CD4-positive, alpha-beta T cell (primary cell): Measurements from ENCODE around the gene APLP2. TPM values are rescaled to one million over a fixed set of nuclear protein-coding genes. Genes with fewer than 3 reads are reported as not detected.

Source experiments
- ATAC-seq: fragments of 200-7000 bp; cut with Tn5 transposase; one replicate; pipeline ENCODE4 v1.10.0; 2022; ENCODE audit warnings: mild to moderate bottlenecking; ENCODE audit not compliant: poor library complexity
- CTCF ChIA-PET: fragments of 350-600 bp; sonication (Branson Sonifier 250); formaldehyde crosslinking; loops from one replicate; lab custom pipeline; 2021; ENCODE audit warnings: antibody characterized with exemption, inconsistent platforms; lab: Charles Lee
- POLR2A ChIA-PET: fragments of 350-600 bp; sonication (Branson Sonifier 250); formaldehyde crosslinking; loops from one replicate; lab custom pipeline; 2021; ENCODE audit warnings: antibody characterized with exemption, inconsistent platforms; lab: Charles Lee
- DNase-seq, 14 experiments: peaks; one replicate each; pipeline ENCODE4 v3.0.0-alpha.2; 2013 to 2020; ENCODE audit warnings: mixed read lengths in 2 of 14
- H3K27ac ChIP-seq, 2 donors: one replicate each; pipeline versions ENCODE4 v1.5.1 to v1.7.0; 2013; ENCODE audit warnings: low read length in 2 of 2, low read depth in 1 of 2, mild to moderate bottlenecking in 1 of 2
- H3K27me3 ChIP-seq, 2 experiments: 1 replicate in 1 of 2; 2 replicates in 1 of 2; pipeline versions ENCODE4 v1.6.1 to v1.7.0; 2013; ENCODE audit warnings: low read length in 2 of 2, control low read depth in 1 of 2, mild to moderate bottlenecking in 1 of 2, moderate library complexity in 1 of 2; ENCODE audit not compliant: insufficient read depth in 2 of 2, control insufficient read depth in 1 of 2
- H3K36me3 ChIP-seq: one replicate; pipeline ENCODE4 v1.6.1; 2013; ENCODE audit warnings: low read length, control low read depth; ENCODE audit not compliant: insufficient read depth
- H3K4me1 ChIP-seq: one replicate; pipeline ENCODE4 v1.6.1; 2013; ENCODE audit warnings: low read length, control low read depth; ENCODE audit not compliant: insufficient read depth
- H3K4me3 ChIP-seq: one replicate; pipeline ENCODE4 v1.5.1; 2013; ENCODE audit warnings: mild to moderate bottlenecking, low read length, moderate library complexity
- H3K9me3 ChIP-seq, 2 experiments: 1 replicate in 1 of 2; 2 replicates in 1 of 2; pipeline versions ENCODE4 v1.6.1 to v1.7.0; 2013; ENCODE audit warnings: low read length in 2 of 2, mild to moderate bottlenecking in 2 of 2, control low read depth in 1 of 2, moderate library complexity in 1 of 2; ENCODE audit not compliant: control insufficient read depth in 1 of 2, insufficient read depth in 1 of 2
- H3K27ac Mint-ChIP-seq: one replicate; pipeline ENCODE4 v1.8.0; 2020; ENCODE audit warnings: mixed read lengths
- H3K27me3 Mint-ChIP-seq: one replicate; pipeline ENCODE4 v1.8.0; 2021; ENCODE audit warnings: mixed read lengths
- H3K36me3 Mint-ChIP-seq: one replicate; pipeline ENCODE4 v1.8.0; 2021; ENCODE audit warnings: low read depth, mixed read lengths
- H3K4me1 Mint-ChIP-seq: one replicate; pipeline ENCODE4 v1.8.0; 2021; ENCODE audit warnings: low read depth, mixed read lengths
- H3K4me3 Mint-ChIP-seq: one replicate; pipeline ENCODE4 v1.8.0; 2020; ENCODE audit warnings: mild to moderate bottlenecking, mixed read lengths
- H3K9me3 Mint-ChIP-seq: one replicate; pipeline ENCODE4 v1.8.0; 2020; ENCODE audit warnings: mixed read lengths
- intact Hi-C, 2 experiments: fragments of 100-400 bp; cut with DNase I in 1 of 2; cut with micrococcal nuclease in 1 of 2; formaldehyde crosslinking; loops; one replicate each; pipeline versions ENCODE4 v1.15.1 to v1.9.0; 2023 to 2025; cut with DNase I, micrococcal nuclease
- total RNA-seq, 174 experiments: library from RNA in 2 of 174; stranded (reverse) in 2 of 174; gene quantifications; one replicate each; pipeline ENCODE4 v1.2.3 and lab custom pipeline; 2021 to 2026
- TF ChIP-seq, protein P1 (sequence below): fragments of 200-600 bp; IDR thresholded peaks from one replicate; pipeline ENCODE4 v1.8.0; 2022; ENCODE audit warnings: antibody characterized with exemption, mild to moderate bottlenecking

The APLP2 gene
- total RNA-seq, 2 experiments from 2014 or later, result 28.8 to 29.5 TPM

DNA sequence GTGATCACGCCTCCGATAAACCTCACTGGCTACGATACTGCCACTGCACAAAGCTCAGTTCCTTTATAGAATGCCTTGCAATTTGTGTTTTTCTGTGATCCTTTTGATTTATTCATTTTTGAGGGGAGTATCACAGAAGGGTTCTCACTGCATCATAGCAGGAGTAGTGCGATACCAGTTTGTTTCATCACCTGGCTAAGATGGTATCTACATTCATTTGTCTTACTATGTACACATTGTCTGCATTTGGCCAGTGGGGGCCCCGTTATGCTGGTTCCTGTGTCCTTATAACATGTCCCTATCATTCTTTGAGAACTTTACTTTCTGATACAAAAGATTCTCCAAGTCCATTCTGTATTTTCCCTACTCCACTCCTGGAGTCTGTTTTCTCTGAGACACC, 44.6 kb downstream of the APLP2 start:
- H3K27me3 ChIP-seq, result no peaks in the 10 kb centered on the region
- H3K4me1 ChIP-seq, result peaks cover 18% of the 10 kb centered on the region
- Mint-ChIP-seq H3K9me3 (no peaks in the 10 kb centered on the region), H3K4me1 (peaks cover 13% of the 10 kb centered on the region), H3K27ac (no peak overlapping the region), H3K27me3 (no peaks in the 10 kb centered on the region), H3K36me3 (peaks cover 59% of the 10 kb centered on the region), H3K4me3 (no peak overlapping the region)
- POLR2A ChIA-PET, result no interaction called here
- TF ChIP-seq, protein P1, sequence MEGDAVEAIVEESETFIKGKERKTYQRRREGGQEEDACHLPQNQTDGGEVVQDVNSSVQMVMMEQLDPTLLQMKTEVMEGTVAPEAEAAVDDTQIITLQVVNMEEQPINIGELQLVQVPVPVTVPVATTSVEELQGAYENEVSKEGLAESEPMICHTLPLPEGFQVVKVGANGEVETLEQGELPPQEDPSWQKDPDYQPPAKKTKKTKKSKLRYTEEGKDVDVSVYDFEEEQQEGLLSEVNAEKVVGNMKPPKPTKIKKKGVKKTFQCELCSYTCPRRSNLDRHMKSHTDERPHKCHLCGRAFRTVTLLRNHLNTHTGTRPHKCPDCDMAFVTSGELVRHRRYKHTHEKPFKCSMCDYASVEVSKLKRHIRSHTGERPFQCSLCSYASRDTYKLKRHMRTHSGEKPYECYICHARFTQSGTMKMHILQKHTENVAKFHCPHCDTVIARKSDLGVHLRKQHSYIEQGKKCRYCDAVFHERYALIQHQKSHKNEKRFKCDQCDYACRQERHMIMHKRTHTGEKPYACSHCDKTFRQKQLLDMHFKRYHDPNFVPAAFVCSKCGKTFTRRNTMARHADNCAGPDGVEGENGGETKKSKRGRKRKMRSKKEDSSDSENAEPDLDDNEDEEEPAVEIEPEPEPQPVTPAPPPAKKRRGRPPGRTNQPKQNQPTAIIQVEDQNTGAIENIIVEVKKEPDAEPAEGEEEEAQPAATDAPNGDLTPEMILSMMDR, result no peak
- H3K4me3 ChIP-seq, result no peak overlapping the region
- CTCF ChIA-PET, result interaction anchor here (2.4 kb wide), 1 partner anchor 18 kb away, joined by 7 read pairs; no protein-coding TSS in a partner anchor
- peaks cover 24% of the 10 kb centered on the region for H3K36me3 ChIP-seq
- H3K9me3 ChIP-seq, result no peaks in the 10 kb centered on the region
- intact Hi-C loops, result no loop called here
- H3K27ac ChIP-seq, result no peak overlapping the region
- no peak for ATAC-seq
- DNase-seq, result no peak

DNA sequence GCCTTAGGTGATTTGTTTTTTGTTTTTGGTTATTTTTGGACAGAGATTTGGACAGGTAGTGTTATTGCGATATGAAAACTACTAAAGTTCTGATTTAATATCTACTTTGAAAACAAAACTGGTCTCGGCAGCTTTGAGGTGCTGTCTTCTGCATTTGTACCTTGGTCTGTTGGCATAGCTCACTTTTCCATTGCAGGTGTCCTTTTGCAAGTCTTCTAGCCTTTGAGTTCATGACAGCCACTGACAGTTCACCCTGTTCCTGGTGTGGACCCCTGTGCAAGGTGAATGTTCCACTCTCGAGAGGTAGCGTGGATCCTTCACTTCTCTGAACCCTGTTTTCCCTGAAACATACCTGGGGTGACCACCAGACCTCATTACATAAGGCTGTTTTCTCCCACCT, 45.0 kb downstream of the APLP2 start:
- ATAC-seq, result no peak
- peaks cover 17% of the 10 kb centered on the region for H3K4me1 Mint-ChIP-seq
- no peak overlapping the region for H3K4me3 Mint-ChIP-seq
- H3K36me3 ChIP-seq, result peaks cover 24% of the 10 kb centered on the region
- no peak overlapping the region for H3K4me3 ChIP-seq
- H3K4me1 ChIP-seq, result peaks cover 20% of the 10 kb centered on the region
- ChIA-PET CTCF (interaction anchor here (0.9 to 2.4 kb wide), 2 partner anchors 17 to 299 kb away, joined by 3 to 7 read pairs; partner anchors contain the start of gene TMEM45B), POLR2A (no interaction called here)
- no peak overlapping the region for H3K27ac ChIP-seq
- H3K36me3 Mint-ChIP-seq, result peaks cover 54% of the 10 kb centered on the region
- no peaks in the 10 kb centered on the region for H3K9me3 Mint-ChIP-seq
- DNase-seq, result no peak
- H3K27me3 ChIP-seq, result no peaks in the 10 kb centered on the region
- H3K27me3 Mint-ChIP-seq, result no peaks in the 10 kb centered on the region
- no peaks in the 10 kb centered on the region for H3K9me3 ChIP-seq
- intact Hi-C loops, result no loop called here
- no peak overlapping the region for H3K27ac Mint-ChIP-seq
- TF ChIP-seq, protein P1, result no peak

DNA sequence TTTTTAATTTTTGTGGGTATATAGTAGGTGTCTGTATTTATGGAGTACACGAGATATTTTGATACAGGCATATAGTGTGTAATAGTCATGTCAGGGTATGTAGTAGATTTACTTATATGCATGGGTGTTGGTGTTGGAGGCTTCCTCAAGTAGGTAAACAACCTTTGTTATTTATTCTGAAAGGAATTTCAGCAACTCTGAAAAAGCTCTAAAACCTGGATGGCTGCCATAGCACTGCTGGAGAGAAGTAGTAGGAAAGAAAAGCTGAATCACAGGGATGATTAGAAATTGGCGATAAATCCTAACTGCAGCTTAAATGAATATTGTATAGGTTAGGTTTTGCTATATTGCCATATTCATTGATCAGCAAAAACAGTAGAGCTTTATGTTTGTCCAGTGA, 45.5 kb downstream of the APLP2 start:
- ATAC-seq, result no peak
- ChIA-PET POLR2A (interaction anchor here (1.0 kb wide), 1 partner anchor 112 kb away, joined by 3 read pairs; no protein-coding TSS in a partner anchor), CTCF (interaction anchor here (0.9 to 2.4 kb wide), 2 partner anchors 17 to 300 kb away, joined by 3 to 7 read pairs; partner anchors contain the start of gene TMEM45B)
- Histone ChIP-seq H3K9me3 (no peaks in the 10 kb centered on the region), H3K27ac (no peak overlapping the region), H3K36me3 (peaks cover 22% of the 10 kb centered on the region), H3K27me3 (no peaks in the 10 kb centered on the region), H3K4me3 (no peak overlapping the region), H3K4me1 (peaks cover 20% of the 10 kb centered on the region)
- intact Hi-C loops, result no loop called here
- Mint-ChIP-seq H3K36me3 (peaks cover 50% of the 10 kb centered on the region), H3K27me3 (no peaks in the 10 kb centered on the region), H3K27ac (no peak overlapping the region), H3K9me3 (no peaks in the 10 kb centered on the region), H3K4me3 (no peak overlapping the region), H3K4me1 (peaks cover 21% of the 10 kb centered on the region)
- no peak for DNase-seq
- TF ChIP-seq, protein P1, result no peak
